HG03575 (cell line): Measurements from ENCODE around the gene BLOC1S1.

Experiments used
- ATAC-seq: cut with Tn5 transposase; IDR thresholded peaks from one replicate; pipeline ENCODE4 v1.9.1; 2021; ENCODE audit not compliant: unreplicated experiment, insufficient number of reproducible peaks, low FRiP score; ENCODE audit errors: extremely low read depth

The BLOC1S1 gene

GRCh38 chr12:55693323-55694187 is 22.3 kb upstream of the BLOC1S1 start:
- ATAC-seq, result no peak

DNA sequence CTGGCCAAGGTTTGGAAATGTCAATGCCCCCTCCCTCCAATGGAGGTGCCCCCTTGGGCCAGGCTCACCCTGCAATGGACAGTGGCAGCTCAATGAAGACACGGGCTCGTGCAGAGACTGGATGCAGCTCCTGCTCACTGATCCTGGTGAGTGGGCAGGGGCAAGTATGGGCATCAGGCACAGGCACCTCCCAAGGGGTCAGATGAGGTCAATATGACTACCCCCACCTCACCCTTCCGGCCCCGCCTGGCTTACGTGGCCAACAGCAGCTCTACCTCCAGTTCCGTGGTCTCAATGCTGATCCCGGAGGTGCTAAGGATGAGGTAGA is 21.7 kb upstream of the BLOC1S1 start:
- ATAC-seq, result no peak

DNA sequence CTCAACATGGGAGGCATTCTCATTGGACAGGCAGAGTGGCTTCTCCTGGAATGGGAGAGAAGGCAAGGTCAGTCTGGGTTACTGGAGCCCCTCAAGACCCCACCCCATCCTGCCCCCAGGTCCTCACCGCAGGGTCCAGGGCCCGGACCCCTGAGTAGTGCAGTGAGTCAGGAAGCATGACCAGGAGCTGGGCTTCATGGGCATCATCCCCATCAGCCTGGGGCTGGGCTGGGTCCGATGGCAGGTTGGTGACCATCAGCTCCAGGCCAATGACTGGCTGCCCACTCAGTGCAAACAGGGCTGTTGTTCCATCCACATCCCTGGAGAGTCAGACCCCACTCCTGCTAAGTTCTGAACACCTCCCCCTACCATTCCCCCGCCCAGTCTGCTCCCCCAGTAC is 21.2 kb upstream of the BLOC1S1 start:
- no peak for ATAC-seq

GRCh38 chr12:55695349-55695748 is 20.5 kb upstream of the BLOC1S1 start:
- ATAC-seq, result no peak

GRCh38 chr12:55696141-55696540 is 19.7 kb upstream of the BLOC1S1 start:
- no peak for ATAC-seq

GRCh38 chr12:55696796-55697462 is 18.9 kb upstream of the BLOC1S1 start:
- ATAC-seq, result no peak

DNA sequence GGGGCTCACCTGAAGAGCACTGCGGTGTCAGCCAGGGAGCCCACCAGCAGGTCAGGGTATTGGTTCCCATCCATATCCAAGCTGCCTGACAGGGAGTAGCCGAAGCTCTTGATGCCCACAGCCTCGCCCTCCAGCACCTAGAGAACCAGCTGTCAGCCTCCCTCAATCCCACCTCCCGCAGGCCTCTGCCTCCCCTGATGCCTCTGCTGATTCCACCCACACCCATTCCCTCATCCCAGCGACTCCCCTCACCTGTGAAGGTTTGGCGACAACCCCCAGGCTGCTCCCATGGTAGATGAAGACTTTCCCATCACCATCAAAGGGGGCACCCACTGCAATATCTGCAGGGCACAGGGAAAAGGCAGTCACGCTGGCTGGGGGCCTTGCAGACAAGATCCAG is 18.2 kb upstream of the BLOC1S1 start:
- no peak for ATAC-seq

GRCh38 chr12:55698241-55698955 is 17.4 kb upstream of the BLOC1S1 start:
- no peak for ATAC-seq

DNA sequence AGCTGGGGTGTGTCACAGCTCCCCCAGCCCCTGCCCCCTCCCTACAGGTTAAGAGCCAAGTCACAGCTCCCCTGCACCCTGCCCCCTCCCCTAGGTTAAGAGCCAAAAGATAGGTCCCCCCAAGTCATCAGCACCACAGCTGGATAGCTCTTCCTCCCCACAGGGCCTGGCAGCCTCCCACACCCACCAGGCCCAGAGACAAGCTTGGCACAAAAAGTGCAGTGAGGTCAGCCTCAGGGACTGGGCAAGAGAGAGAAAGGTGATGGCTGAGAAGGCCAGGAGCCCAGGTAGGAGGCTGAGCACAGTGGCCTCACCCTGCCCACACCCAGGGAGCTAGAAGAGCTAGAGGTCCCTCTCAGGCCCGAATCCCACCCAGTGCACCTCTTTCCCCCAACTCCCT is 16.9 kb upstream of the BLOC1S1 start:
- ATAC-seq, result no peak

DNA sequence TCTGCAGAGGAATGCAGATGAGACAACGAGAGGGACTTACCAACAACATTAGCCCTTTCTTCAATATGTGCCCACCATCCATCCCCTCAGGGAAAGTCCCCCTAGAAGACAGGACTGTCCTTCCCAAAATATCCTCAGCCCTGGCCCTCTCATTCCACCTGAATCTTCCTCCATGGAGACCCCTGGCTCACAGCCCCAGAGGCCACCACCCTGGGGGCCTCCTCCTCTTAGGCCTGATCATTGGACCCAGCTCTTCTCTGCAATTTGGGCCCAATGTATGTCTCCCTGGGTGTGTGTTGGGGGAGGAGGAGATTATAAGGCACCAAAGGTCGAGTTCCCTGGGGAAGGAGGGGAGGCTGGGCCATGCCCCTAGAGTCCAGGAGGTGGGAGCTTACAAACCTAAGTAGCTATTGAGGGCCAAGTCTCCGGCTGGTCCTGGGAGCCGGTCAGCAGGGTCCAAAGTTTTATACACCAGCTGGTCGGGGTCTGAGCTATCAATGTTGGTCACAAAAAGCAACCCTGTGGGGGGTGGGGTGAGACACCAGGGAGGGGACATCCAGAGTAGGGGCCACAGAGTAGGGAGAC is 16.3 kb upstream of the BLOC1S1 start:
- no peak for ATAC-seq

GRCh38 chr12:55700255-55701018 is 15.4 kb upstream of the BLOC1S1 start:
- no peak for ATAC-seq

DNA sequence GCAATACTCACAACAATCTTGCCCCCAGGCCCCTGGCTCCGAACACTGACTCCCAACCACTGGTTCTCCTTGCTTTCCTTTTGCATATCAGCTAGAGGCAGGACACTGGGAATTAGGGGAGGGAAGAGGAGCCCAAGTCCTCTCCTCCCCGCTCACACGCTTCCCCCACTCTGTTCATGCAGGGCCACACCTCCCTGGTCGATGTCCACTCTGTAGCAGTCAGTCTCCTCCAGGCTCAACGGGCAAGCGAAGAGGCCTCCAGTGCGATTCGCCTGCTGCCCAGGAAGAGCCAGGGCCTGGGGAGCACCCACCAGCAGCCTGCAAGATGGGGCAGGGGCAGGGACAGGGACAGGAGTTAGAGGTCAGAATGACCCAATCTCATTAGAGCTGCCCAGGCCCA is 13.0 kb upstream of the BLOC1S1 start:
- ATAC-seq, result no peak

- no peak for ATAC-seq
Measured at GRCh38 chr12:55703288-55703687, 12.6 kb upstream of the BLOC1S1 start.

- no peak for ATAC-seq
Measured at GRCh38 chr12:55703901-55704761, 11.7 kb upstream of the BLOC1S1 start.

- no peak for ATAC-seq
Measured at GRCh38 chr12:55704824-55705718, 10.8 kb upstream of the BLOC1S1 start.

- no peak for ATAC-seq
Measured at GRCh38 chr12:55705782-55706402, 10.0 kb upstream of the BLOC1S1 start.
